ENCODE measurements around the gene ITGA1. TPM values are rescaled to one million over a fixed set of nuclear protein-coding genes. Genes with fewer than 3 reads are reported as not detected.
A peak's percentile ranks its signal among the peaks of the same experiment; 100 is the strongest.

The ITGA1 gene
- total and polyA plus RNA-seq, 2 of the 13 experiments (the other 11 are each of a cell fraction or from before 2014, with no cell fraction given), result 23.1 to 28.6 TPM

DNA sequence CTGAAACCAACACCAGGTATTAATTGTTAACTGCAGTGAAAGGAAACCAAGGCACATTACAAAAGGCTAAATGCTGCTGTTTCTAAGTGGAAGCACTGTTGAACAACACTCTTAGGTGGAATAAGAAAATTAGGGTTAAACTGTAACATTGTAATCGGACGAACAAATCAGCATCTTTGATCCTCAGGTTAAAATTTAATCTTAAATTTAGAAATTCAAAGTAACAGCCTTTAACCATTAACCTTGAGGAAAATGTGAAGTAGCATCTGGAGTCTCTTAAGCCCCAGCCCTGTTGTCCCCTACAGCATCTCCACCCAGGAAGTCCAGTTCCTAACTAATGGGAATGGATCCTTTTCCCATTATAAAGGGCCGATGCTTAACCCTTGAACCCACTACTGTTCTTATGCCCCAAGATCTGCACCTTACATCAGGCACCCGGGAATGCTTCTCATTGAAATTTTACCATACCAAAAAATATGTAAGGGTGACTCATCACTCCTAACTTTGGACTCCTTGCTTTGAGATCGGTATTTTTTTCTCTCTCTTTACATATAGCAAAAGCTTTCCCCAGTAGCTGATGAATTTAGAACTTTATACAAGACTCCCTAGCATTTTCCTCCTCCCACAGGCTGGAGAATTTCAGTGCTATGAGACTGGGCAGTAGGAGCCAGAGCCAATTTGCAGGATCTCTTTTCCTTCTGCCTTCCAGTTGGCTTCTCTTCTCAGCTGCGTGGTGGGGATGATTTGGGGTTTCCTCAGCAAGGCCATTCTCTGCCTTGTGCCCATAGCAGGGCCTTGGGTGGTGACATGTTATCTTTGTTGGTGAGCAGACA lies 169.4 kb downstream of the ITGA1 start (continued):
- TF ChIP-seq SMAD9 (CRISPR knock-in tag; IDR thresholded peaks at IDR 0.05), result no peak
- TF ChIP-seq, protein P1, sequence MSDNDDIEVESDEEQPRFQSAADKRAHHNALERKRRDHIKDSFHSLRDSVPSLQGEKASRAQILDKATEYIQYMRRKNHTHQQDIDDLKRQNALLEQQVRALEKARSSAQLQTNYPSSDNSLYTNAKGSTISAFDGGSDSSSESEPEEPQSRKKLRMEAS (IDR thresholded peaks at IDR 0.05), result 0 out of 2 replicates have a peak, but pooled peaks have one; percentile 29
- TF ChIP-seq MAFG (CRISPR knock-in tag; IDR thresholded peaks at IDR 0.05), result no peak
- TF ChIP-seq, protein P2, sequence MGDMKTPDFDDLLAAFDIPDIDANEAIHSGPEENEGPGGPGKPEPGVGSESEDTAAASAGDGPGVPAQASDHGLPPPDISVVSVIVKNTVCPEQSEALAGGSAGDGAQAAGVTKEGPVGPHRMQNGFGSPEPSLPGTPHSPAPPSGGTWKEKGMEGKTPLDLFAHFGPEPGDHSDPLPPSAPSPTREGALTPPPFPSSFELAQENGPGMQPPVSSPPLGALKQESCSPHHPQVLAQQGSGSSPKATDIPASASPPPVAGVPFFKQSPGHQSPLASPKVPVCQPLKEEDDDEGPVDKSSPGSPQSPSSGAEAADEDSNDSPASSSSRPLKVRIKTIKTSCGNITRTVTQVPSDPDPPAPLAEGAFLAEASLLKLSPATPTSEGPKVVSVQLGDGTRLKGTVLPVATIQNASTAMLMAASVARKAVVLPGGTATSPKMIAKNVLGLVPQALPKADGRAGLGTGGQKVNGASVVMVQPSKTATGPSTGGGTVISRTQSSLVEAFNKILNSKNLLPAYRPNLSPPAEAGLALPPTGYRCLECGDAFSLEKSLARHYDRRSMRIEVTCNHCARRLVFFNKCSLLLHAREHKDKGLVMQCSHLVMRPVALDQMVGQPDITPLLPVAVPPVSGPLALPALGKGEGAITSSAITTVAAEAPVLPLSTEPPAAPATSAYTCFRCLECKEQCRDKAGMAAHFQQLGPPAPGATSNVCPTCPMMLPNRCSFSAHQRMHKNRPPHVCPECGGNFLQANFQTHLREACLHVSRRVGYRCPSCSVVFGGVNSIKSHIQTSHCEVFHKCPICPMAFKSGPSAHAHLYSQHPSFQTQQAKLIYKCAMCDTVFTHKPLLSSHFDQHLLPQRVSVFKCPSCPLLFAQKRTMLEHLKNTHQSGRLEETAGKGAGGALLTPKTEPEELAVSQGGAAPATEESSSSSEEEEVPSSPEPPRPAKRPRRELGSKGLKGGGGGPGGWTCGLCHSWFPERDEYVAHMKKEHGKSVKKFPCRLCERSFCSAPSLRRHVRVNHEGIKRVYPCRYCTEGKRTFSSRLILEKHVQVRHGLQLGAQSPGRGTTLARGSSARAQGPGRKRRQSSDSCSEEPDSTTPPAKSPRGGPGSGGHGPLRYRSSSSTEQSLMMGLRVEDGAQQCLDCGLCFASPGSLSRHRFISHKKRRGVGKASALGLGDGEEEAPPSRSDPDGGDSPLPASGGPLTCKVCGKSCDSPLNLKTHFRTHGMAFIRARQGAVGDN (CRISPR knock-in tag; IDR thresholded peaks at IDR 0.05), result no peak
- peak in 1 of 2 experiments; percentile 36; a peak in 1 of 4 replicates for TF ChIP-seq EP300 (IDR thresholded peaks at IDR 0.05; ENCODE audit: low read depth in 2 of 2, low read length in 2 of 2)
- peak; percentile 34; the same call in 1 of the 2 replicates for TF ChIP-seq EP300 (CRISPR knock-in tag; IDR thresholded peaks at IDR 0.05; ENCODE audit: borderline replicate concordance)
- no peak for TF ChIP-seq PHF20 (CRISPR knock-in tag; IDR thresholded peaks at IDR 0.05)
- 0 out of 2 replicates have a peak, but pooled peaks have one; percentile 51 for TF ChIP-seq SSRP1 (CRISPR knock-in tag; IDR thresholded peaks at IDR 0.05)
- TF ChIP-seq ZNF652 (CRISPR knock-in tag; IDR thresholded peaks at IDR 0.05; ENCODE audit: borderline replicate concordance, low read depth), result peak; percentile 68; the same call in 1 of the 2 replicates
- no peak for TF ChIP-seq REL (CRISPR knock-in tag; conservative IDR thresholded peaks at IDR 0.05)
- TF ChIP-seq ISL2 (CRISPR knock-in tag; IDR thresholded peaks at IDR 0.05), result peak; percentile 38; the same call in 1 of the 2 replicates
- TF ChIP-seq, protein P3, sequence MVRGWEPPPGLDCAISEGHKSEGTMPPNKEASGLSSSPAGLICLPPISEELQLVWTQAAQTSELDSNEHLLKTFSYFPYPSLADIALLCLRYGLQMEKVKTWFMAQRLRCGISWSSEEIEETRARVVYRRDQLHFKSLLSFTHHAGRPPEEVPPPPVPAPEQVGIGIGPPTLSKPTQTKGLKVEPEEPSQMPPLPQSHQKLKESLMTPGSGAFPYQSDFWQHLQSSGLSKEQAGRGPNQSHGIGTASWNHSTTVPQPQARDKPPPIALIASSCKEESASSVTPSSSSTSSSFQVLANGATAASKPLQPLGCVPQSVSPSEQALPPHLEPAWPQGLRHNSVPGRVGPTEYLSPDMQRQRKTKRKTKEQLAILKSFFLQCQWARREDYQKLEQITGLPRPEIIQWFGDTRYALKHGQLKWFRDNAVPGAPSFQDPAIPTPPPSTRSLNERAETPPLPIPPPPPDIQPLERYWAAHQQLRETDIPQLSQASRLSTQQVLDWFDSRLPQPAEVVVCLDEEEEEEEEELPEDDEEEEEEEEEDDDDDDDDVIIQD (CRISPR knock-in tag; IDR thresholded peaks at IDR 0.05; ENCODE audit: low read depth), result peak; percentile 55; the same call in 1 of the 2 replicates
- TF ChIP-seq ZNF431 (CRISPR knock-in tag; IDR thresholded peaks at IDR 0.05; ENCODE audit: borderline replicate concordance, low read depth), result no peak
- no peak for TF ChIP-seq ZNF547 (CRISPR knock-in tag; IDR thresholded peaks at IDR 0.05)
- peak; percentile 78; the same call in 1 of the 2 replicates for TF ChIP-seq TCF7L2 (IDR thresholded peaks at IDR 0.05; ENCODE audit: low read depth, low read length)
- TF ChIP-seq KAT8 (CRISPR knock-in tag; IDR thresholded peaks at IDR 0.05), result no peak
- no peak for TF ChIP-seq RNF2 (conservative IDR thresholded peaks at IDR 0.05; ENCODE audit: low read depth)
- TF ChIP-seq PHF21A (CRISPR knock-in tag; IDR thresholded peaks at IDR 0.05), result peak; percentile 33; the same call in 1 of the 2 replicates
- TF ChIP-seq RELA (CRISPR knock-in tag; IDR thresholded peaks at IDR 0.05), result no peak
- TF ChIP-seq, protein P4, sequence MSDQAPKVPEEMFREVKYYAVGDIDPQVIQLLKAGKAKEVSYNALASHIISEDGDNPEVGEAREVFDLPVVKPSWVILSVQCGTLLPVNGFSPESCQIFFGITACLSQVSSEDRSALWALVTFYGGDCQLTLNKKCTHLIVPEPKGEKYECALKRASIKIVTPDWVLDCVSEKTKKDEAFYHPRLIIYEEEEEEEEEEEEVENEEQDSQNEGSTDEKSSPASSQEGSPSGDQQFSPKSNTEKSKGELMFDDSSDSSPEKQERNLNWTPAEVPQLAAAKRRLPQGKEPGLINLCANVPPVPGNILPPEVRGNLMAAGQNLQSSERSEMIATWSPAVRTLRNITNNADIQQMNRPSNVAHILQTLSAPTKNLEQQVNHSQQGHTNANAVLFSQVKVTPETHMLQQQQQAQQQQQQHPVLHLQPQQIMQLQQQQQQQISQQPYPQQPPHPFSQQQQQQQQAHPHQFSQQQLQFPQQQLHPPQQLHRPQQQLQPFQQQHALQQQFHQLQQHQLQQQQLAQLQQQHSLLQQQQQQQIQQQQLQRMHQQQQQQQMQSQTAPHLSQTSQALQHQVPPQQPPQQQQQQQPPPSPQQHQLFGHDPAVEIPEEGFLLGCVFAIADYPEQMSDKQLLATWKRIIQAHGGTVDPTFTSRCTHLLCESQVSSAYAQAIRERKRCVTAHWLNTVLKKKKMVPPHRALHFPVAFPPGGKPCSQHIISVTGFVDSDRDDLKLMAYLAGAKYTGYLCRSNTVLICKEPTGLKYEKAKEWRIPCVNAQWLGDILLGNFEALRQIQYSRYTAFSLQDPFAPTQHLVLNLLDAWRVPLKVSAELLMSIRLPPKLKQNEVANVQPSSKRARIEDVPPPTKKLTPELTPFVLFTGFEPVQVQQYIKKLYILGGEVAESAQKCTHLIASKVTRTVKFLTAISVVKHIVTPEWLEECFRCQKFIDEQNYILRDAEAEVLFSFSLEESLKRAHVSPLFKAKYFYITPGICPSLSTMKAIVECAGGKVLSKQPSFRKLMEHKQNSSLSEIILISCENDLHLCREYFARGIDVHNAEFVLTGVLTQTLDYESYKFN (CRISPR knock-in tag; conservative IDR thresholded peaks at IDR 0.05), result peak; percentile 78

Measured in HepG2 (cell line).